GM19099 (cell line): ENCODE measurements around the gene RBM43.
A peak's percentile ranks its signal among the peaks of the same experiment; 100 is the strongest.

Experiments
- POLR2A ChIP-seq: IDR thresholded peaks from 3 replicates; pipeline ENCODE4 v1.6.1; 2011; ENCODE audit warnings: low read depth; ENCODE audit not compliant: insufficient read length; ENCODE audit errors: extremely low read depth

RBM43 gene

GRCh38 chr2:151261231-151261976 is at the start of gene RBM43:
TSS of gene RBM43 (minus strand) at chr2:151261863. CDS start at chr2:151261727, 136 bp downstream.
- peak; percentile 81 for TF ChIP-seq POLR2A

GRCh38 chr2:151306621-151307020 is 45.0 kb upstream of the RBM43 start:
- no peak for TF ChIP-seq POLR2A

- no peak for TF ChIP-seq POLR2A
Observed at GRCh38 chr2:151305129-151305691, 43.5 kb upstream of the RBM43 start.

- no peak for TF ChIP-seq POLR2A
Observed at GRCh38 chr2:151302879-151303278, 41.2 kb upstream of the RBM43 start.

GRCh38 chr2:151302404-151302803 is 40.7 kb upstream of the RBM43 start:
- no peak for TF ChIP-seq POLR2A

- no peak for TF ChIP-seq POLR2A
Observed at GRCh38 chr2:151299920-151300539, 38.4 kb upstream of the RBM43 start.

- peak; percentile 37 for TF ChIP-seq POLR2A
Observed at GRCh38 chr2:151297882-151298281, 36.2 kb upstream of the RBM43 start.

- TF ChIP-seq POLR2A, result no peak
Observed at GRCh38 chr2:151292546-151292945, 30.9 kb upstream of the RBM43 start.

GRCh38 chr2:151292141-151292540 is 30.5 kb upstream of the RBM43 start:
- no peak for TF ChIP-seq POLR2A

GRCh38 chr2:151291224-151291623 is 29.6 kb upstream of the RBM43 start:
- TF ChIP-seq POLR2A, result no peak

- no peak for TF ChIP-seq POLR2A
Observed at GRCh38 chr2:151289972-151290866, 28.6 kb upstream of the RBM43 start.

- no peak for TF ChIP-seq POLR2A
Observed at GRCh38 chr2:151287513-151288250, 26.0 kb upstream of the RBM43 start.

- TF ChIP-seq POLR2A, result no peak
Observed at GRCh38 chr2:151282401-151282800, 20.7 kb upstream of the RBM43 start.

GRCh38 chr2:151280271-151280670 is 18.6 kb upstream of the RBM43 start:
- no peak for TF ChIP-seq POLR2A
